GM18858 (cell line): ENCODE results near the gene TLE7.

Experiments
- ATAC-seq: cut with Tn5 transposase; IDR thresholded peaks from one replicate; pipeline ENCODE4 v1.9.1; 2021; ENCODE audit not compliant: unreplicated experiment

Gene TLE7

DNA sequence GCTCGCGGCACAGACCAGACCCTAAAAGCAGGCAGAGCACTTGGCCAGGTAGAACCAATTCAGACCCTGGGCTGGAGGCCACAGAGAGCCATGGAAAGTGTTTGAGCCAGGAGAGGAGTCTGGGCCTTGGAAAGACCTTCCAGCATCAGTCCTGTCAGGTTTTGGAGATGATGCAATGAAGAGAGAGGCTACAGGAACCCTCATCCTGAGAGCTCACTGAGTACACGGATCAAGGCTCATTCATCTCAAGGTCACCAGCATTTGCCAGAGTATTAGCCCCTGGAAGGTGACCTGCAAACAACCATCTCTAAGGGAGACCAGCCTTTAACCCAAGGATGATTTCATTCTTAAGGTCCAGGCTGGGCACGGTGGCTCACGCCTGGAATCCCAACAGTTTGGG is 27.8 kb downstream of the TLE7 start:
- no peak for ATAC-seq

DNA sequence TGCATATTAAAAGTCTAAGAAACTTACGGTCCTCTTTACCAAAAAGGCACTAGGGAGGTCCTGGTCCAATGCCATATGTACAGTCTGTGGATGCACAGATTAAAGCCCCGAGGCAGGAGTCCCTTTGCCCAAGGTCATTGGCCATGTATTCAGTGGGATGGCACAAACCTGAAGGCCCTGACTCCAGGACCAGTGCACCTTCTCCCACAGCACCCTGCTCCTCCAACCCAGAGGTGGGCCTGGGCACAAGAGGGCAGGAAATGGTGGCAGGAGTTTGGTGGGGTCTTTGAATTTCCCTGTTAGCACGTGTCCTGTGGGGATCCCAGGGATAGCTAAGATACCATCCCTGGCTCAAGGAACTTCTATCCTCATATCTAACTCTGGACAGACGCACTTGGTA is 28.5 kb downstream of the TLE7 start:
- no peak for ATAC-seq

DNA sequence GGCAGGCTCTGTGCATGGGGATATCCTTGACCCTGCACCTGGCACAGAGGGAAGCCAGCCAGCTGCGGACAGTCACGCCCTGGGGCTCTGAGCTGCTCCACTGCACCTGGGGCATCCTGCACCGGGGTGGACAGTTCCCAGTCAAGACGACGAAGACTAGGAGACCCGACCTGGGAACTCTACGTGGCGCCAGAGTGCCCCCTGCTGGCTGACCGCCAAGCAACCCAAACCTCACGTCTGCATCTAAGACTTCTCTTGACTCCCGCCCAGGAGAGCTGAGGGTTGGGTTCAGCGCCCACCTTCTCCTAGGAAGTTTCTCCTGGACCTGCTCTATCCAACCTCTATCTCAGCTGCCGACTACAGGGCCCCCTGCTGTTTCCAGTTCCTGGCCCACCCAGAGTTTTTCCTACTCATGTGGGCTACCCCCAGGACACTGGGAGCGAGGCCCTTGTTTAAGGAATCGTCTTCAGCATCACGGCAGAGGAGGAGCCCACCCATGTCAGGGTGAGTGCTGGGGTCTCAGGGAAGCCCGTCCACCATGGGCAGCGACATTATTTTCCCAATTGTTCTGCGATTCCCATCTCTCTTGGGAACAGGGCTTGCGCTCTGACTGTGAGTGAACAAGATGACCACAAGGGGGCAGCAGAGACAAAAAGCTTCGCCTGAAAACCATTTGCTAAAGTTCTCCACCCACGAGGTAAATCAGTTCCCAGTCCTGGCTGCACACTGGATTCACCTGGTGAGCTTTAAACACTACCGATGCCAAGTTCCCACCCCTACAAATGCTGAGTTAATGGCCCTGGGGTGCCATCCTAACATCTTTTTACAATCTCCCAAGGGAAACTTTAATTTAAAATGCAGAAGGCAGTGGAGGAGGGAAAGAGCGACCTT is 29.3 kb downstream of the TLE7 start:
- no peak for ATAC-seq

DNA sequence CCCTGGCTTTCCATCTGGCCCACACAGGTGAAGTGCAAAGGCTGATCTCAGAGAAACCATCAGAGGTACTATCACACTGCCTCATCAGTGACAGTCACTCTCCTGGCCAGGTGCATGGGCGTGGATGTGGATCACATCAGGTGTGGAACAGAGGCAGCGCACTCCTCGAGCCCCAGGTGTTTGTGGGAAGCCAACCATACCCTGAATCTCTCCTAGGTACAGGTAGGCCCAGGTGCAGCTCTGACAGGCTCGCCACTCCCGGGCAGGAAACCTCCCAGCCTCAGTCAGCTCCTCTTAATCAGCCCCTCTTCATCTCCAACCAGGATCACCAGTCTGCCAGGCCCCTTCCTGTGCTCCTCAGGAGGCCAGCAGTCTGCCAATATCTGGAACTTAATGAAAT is 31.7 kb downstream of the TLE7 start:
- no peak for ATAC-seq

DNA sequence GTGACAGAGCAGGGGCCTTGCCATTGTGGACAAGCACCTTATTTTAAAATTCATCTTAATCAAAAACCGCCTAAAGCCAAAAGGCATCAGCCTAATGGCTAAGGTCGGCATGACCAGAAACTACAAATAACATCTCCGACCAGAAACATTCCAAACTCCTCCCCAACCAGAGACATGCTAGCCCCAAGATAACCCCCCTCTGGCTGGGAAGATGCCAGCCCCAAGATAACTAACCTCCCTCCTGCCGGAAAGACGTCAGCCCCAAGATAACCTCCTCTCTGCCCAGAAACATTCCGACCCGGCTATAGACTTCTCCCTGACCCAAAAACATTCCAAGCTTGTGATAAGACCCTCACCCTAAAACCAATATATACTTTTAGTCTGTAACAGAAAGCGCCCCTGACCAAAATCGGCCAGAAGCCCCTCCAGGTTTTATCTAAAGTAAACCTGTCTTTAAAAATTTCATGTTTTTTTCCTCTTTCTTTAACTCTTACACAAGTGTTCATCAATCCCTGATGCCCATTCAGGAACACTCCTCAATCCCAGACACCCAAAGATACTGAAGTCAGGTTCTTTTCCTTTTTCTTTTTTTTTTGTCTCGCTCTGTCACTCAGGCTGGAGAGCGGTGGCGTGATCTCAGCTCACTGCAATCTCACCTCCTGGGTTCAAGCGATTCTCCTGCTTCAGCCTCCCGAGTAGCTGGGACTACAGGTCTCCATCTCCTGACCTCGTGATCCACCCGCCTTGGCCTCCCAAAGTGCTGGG is 32.7 kb downstream of the TLE7 start:
- no peak for ATAC-seq

DNA sequence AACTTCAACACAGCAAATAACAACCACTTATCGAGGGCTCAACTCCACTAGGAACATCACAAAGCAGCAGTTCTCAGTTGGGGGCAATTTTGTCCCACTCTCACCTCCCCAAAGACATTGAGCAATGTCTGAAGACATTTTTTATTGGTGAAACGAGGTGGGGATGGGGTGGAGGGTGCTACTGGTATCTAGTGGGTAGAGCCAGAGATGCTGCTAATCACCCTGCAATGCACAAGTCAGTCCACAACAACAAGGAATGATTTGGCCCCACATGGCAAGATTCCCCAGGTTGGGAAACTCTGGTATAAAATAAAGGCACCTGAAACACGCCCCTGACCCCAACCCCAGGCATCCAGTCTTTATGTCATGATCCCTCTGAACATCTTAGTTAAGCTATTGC is 33.3 kb downstream of the TLE7 start:
- ATAC-seq = no peak

DNA sequence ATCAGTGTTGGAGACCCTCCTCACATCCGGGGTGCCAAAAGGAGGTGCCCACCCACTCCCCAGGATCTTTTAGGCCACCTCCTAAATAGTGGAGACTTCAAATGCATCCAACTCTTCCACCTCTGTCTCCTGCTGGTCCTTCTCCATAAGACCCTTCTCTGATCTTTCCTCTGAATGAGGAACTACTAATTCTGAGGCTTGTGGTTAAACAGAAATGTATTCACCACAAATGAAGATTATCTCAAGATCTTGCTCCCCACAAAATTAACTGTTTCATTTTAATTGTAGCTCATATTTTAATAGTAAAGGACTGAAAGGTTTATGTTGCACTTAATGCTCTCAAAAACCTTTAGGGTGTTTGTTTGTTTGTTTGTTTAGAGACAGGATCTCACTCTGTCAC is 34.1 kb downstream of the TLE7 start:
- no peak for ATAC-seq

DNA sequence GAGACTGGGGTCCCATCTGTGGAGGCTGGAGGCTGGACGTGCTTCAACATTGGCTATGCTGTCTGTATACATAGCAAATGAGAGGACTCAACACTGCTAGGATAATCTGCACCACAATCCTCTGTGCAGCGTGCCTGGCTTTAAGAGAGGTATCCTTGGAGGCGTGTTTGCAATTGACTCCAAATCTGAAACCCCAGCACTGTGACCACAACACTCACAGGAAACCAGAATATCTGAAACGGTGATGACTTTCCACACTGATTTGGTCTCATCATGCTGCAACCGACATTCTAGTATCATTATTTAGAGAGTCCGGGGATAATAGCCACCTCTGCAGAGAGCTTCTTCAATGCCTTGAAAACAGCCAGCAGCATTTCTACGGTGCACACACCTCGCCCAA is 35.1 kb downstream of the TLE7 start:
- ATAC-seq = no peak

DNA sequence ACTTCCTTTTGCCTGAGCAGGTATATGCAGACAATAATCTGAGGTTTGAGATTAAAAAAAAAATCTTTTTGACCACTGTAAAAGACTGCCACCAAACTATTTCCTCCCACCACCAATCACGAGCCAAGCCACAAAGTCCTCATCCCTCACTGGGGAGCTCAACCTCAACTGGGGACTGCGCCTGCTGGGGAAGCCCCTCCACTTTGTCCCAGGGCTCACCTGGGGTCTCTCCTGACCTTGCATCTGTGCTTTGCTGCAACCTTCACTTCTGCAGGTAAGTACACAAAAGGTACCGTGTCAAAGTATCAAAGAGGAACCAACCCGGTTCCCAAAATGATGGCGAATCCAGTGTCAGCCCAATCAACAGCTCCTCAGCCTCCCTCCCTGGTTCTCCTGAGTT is 35.5 kb downstream of the TLE7 start:
- no peak for ATAC-seq

DNA sequence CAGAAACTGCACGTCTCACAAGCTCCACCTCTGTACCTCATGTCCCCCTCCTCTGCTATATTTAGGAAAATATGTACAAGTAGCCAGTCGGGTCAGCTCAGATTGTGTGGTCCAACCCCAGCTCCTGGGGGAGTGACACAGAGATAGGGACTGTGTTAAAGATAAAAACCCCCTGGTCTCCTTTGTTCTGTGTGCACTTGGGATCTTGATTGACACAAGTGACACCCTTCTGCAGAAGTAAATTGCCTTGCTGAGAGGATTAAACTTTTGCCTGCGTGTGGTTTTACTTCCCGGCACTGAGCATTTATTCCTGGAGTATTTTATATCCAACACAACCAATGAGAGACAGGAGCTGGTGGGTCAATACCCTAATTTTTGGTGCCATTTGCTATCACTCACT is 37.5 kb downstream of the TLE7 start:
- ATAC-seq = no peak

DNA sequence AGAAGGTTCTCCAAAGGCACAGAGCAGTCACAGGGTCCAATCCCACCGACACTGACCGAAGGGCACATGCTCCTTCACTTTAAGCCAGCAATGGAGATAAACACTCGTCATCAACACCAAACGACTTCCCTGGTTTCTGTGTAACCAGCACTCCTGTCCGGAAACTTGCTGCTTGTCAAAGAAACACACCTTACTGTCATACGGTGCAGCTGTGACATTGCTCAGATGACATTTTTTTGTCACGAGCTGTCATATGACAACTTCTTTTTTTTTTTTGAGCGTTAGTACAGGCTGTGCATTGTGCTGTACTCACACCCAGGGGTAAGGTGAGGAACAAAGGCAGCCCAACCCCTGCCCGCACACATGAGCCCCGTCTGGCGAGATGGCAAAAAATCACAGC is 39.2 kb downstream of the TLE7 start:
- ATAC-seq = no peak

DNA sequence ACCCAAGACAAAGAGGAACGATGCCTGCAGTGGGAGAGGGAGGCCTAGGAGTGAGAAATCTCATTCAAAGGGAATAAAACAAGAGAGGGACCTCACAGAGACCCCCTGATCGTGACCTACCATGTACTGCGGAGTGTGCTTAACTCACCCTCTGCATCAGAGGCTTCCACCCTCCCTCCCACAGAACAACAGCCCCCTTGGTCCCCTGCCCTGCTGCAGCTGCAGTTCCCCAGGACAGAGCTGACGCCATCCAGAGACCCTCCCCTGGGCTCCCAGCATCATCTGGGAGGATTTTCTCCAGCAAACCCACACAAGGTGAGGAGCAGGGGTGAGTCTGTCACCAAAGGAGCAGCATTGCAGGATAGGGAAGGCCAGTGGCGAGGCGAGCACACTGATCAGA is 39.8 kb downstream of the TLE7 start:
- no peak for ATAC-seq

DNA sequence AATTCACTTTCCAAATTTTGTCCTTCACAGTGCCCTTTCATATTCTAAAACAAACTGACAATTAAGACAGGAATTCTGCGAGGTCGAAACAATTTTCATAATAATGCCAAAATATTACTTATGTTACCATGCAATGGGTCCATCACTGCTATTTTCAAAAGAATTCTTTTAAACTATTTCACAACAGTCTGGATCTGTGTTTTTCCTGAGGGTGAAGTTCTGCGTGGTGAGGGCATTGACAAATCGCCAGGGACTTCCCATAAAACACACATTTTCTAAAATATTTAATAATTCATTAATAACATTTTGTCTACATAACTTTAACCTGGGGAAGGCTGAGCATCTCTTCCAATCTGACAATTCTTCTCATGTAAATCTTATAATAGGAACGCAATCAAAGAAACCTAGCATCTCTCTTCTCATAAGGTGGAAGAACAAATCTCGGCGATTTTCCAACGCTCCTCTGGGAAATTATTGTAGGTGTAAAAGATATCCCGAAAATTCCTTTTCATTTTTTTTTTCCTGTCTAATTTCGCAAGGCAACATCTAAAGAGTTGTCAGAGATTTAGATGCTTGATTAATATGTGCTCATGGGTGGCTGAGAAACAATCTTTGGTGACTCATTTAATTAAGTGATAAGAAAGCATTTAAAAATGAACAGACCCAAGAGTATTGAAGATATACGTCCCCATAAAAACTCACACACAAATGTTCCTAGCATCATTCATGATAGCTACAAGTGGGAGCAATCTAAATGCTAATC is 41.9 kb downstream of the TLE7 start:
- ATAC-seq = no peak

DNA sequence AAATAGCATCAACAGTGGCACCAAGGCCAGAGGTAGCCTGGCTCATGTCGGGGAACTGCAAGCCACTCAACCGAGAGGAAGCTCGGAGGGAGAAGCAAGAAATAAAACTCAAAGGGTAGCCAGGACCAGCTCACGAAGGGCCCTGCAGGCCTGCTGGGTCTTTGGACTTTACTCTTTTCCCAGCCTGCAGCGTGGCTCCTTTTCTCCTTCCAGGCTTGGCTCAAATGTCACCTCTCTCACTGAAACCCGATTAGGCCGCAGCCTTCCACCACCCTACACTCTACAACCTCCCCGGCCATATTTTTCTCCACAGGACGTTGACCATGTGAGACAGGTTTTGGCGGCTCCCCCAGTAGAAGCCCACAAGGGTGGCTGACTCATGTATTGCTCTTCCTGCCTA is 45.3 kb downstream of the TLE7 start:
- no peak for ATAC-seq

DNA sequence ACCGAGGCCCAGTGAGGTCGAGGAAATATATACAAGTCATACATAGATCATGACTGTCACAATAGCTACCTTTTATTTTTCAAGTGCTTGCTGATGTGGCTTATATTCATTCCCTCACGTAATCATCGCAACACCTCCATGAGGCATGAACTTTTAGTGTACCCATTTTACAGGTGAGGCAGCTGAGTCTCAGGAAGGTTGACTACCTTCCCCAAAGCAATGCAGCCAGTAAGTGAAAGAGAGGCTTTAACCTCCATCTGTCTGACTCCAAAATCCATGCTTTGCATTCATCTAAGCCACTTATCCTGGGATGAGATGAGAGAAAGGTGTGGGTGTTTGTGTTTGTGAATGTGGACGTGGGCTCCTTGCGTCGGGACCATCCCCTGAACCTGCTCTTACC is 52.5 kb downstream of the TLE7 start:
- no peak for ATAC-seq

DNA sequence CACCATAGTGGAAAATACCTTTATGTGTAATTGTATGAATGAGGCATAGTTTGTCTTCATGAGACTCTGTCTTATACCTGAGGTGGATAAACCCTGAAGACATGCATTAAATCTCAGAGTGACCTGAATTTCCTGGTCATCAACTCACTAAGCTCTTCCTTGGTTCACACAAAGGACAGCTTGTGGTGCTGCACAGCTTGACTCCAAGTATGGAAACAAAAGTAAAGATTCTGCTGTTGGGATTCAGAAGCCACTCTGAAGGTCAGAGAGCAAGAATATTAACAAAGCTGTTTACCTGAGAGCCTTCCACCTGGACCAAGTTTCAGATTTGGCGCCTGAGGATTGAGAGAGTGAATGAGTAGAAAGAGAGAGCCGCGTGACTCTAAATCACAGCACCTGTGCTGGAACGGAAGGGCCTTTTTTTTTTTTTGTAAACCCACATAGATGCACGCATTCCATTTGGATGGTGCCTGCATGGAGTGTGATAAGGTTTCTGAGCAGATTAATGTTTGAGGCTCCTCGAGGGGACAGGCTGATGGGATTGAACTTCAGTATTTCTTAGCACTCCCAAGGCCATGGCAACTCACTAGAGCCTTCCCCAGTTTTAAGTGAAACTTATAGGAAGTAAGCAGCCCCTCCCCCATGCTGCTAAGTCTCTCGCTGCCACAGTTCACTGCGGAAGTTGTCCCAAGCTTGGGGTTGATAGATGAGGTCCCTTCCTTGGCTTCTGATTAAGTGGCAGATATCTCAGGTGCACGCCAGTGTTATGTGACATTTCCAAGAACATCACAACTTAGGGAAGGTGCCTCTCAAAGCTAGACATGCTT is 54.6 kb downstream of the TLE7 start:
- no peak for ATAC-seq

DNA sequence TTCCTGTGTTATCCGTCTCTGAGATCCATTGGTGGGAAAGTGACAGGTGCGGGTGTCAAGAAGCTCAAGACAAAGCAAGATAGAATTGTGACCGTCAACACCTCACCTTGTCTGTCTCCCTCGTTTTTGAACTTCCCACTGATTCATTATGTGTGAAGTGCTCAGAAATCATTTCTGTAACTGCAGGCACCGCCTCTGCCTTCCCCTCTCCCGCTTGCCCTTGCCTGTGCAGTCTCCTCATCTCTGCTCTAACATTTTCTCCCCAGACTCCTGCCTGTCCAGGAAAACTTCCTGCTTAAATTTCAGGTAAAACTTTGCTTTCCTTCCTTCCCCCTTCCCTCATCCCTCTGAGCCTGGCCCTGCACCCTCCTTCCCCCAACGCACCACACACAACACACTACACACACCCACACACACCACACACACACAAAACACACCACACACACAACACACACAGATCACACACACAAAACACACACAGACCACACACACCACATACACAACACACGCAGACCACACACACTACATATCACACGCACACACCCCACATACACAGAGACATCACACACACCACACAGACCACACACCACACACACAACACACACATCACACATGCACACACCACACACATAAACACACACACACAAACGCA is 57.7 kb downstream of the TLE7 start:
- no peak for ATAC-seq

DNA sequence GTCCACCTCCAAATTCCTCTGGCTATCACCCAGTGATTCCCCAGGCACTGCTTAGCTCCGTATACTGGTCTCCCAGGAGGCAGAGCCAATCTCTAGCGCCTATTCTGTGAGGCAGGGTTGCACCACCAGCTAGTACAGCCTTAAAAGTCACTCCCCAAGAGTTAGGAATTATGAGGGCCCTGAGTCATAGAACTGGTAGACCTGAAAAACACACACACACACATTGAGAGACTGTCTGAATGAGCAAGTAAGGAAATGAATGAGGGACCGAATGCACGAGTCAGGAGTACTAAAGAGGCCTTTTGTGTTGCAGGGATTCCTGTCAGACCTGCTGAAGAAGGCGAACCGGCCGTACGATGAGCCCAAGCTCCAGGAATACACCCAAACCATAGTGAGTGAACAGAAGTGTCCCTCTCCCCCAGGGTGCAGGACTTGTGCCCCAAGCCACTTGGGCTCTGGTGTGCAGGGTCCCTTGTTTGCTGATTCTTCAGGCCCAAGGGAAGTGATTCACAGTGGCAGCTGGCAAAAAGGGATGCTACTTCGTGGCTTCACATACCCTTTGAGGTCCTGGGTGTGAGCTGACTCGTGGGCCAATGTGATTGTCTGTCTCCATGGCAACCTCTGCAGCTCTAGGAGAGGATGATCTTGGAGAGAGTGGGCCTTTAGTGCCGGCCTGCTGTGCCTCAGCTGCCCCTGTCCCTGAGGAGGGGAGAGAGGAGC is 58.6 kb downstream of the TLE7 start:
- no peak for ATAC-seq

DNA sequence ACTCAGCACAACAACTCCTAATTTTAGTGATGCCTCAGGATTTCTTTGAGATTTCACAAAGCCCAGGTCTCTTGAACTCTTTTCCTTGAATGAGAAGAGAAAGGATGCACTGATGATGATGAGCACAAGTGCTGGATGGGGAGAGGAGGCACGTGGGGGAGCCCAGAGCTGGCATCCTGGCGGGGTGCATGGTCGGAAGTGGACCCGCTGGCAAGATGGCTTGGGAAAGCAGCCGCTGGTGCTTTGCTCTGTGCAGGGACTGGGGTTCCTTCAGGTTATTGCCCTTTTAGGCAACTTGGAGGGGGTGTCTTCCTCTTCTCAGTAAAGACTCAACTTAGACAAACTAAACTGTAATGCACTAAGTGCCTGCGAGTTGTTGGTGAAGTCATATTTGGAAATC is 61.0 kb downstream of the TLE7 start:
- no peak for ATAC-seq
